ENCODE results near the gene ACTMAP.
"Not testable (repeated sequence)": the region's sequence is repeated elsewhere in the genome, so short reads cannot be mapped to it uniquely, and the experiment has no call there.

Gene ACTMAP

DNA sequence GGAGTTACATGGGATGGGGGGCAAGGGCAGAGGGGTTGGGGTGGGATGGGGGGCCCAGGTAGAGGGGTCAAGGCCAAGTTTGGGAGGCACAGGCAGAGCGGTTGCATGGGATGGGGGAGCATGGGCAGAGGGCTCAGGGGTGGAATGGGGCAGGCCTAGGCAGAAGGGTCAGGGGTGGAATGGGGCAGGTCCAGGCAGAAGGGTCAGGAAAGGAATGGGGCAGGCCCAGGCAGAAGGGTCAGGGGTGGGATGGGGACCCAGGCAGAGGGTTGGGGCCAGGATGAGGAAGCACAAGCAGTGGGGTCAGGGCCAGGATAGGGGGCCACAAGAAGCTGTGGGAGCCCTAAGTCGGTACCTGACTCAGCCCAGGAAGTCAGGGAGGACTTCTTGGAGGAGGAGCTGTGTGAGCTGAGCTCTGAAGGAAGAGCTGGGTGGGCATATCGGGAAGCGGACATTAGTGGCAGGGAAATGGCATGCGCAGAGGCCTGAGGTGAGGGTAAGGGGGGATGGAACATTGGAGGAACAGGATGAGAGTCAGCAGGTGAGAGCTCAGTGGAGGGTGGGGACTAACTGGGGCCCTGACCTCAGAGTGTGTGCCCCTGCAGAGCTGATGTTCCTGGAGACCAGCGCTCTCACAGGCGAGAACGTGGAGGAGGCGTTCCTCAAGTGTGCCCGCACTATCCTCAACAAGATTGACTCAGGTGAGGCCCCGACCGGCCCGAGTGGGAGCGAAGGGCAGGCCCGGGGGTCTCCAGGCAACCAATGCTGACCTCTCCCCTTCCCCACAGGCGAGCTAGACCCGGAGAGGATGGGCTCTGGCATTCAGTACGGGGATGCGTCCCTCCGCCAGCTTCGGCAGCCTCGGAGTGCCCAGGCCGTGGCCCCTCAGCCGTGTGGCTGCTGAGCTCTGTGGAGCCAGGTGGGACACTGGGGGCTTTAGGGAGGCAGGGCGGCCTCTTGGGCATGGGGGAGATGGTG lies 36.1 kb upstream of the ACTMAP start:
- Histone ChIP-seq H3K4me1 (ENCODE audit: low read depth, poor library complexity, severe bottlenecking) (no peaks in the 10 kb centered on the region), H3K9ac (no peak overlapping the region), H4K20me1 (ENCODE audit: insufficient read depth) (no peaks in the 10 kb centered on the region), H3K4me2 (no peak overlapping the region), H3K4me3 (IDR thresholded peaks at IDR 0.05; ENCODE audit: insufficient read depth, low read depth, low read length) (no peak overlapping the region), H3K79me2 (ENCODE audit: insufficient read depth, low read depth) (no peaks in the 10 kb centered on the region), H2AFZ (ENCODE audit: low read depth) (no peak overlapping the region), H3K36me3 (ENCODE audit: insufficient read depth) (no peaks in the 10 kb centered on the region), H3K27ac (no peak overlapping the region), H3K27me3 (ENCODE audit: insufficient read depth, low read depth) (no peaks in the 10 kb centered on the region)
- TF ChIP-seq, protein P1, sequence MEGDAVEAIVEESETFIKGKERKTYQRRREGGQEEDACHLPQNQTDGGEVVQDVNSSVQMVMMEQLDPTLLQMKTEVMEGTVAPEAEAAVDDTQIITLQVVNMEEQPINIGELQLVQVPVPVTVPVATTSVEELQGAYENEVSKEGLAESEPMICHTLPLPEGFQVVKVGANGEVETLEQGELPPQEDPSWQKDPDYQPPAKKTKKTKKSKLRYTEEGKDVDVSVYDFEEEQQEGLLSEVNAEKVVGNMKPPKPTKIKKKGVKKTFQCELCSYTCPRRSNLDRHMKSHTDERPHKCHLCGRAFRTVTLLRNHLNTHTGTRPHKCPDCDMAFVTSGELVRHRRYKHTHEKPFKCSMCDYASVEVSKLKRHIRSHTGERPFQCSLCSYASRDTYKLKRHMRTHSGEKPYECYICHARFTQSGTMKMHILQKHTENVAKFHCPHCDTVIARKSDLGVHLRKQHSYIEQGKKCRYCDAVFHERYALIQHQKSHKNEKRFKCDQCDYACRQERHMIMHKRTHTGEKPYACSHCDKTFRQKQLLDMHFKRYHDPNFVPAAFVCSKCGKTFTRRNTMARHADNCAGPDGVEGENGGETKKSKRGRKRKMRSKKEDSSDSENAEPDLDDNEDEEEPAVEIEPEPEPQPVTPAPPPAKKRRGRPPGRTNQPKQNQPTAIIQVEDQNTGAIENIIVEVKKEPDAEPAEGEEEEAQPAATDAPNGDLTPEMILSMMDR (conservative IDR thresholded peaks at IDR 0.05; ENCODE audit: low read depth, low read length), result no peak

DNA sequence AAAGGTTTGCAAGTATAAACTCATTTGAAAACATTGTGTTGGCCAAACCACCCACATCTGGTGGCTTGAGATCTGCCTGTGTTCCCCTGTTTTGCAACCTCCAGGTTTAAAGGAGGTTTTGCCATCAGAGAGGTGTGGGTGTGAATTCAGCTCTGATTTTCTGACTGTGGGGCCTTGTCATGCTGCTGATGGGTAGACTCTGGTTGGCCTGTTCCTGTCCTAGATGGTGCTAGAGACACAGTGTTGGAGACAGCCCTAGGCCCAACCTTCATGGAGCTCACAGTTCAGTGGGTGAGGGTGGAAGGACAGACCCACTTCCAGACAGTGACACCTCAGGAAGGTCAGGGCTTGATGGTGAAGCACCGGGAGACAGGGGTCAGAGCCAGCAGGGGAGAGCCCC lies 35.2 kb upstream of the ACTMAP start:
- Histone ChIP-seq H3K4me1 (ENCODE audit: low read depth, poor library complexity, severe bottlenecking) (no peaks in the 10 kb centered on the region), H3K9ac (no peak overlapping the region), H3K36me3 (ENCODE audit: insufficient read depth) (no peaks in the 10 kb centered on the region), H3K27ac (no peak overlapping the region), H2AFZ (ENCODE audit: low read depth) (no peak overlapping the region), H3K79me2 (ENCODE audit: insufficient read depth, low read depth) (no peaks in the 10 kb centered on the region), H3K27me3 (ENCODE audit: insufficient read depth, low read depth) (no peaks in the 10 kb centered on the region), H4K20me1 (ENCODE audit: insufficient read depth) (no peaks in the 10 kb centered on the region), H3K4me3 (IDR thresholded peaks at IDR 0.05; ENCODE audit: insufficient read depth, low read depth, low read length) (no peak overlapping the region), H3K4me2 (no peak overlapping the region)
- TF ChIP-seq, protein P1 (conservative IDR thresholded peaks at IDR 0.05; ENCODE audit: low read depth, low read length), result no peak

DNA sequence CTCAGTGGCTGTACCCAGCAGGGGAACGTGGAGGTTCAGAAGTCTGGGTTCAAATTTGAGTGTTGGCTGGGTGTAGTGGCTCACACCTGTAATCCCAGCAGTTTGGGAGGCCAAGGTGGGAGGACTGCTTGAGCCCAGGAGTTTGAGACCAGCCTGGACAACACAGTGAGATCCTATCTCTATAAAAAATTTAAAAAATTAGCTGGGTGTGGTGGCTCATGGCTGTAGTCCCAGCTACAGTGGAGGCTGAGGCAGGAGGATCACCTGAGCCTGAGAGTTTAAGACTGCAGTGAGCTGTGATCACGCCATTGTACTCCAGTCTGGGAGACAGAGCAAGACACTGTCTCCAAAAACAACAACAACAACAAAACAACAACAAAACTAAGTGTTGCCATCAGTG lies 33.9 kb upstream of the ACTMAP start:
- not testable (repeated sequence) for H3K36me3 ChIP-seq (ENCODE audit: insufficient read depth); H3K4me1 ChIP-seq (ENCODE audit: low read depth, poor library complexity, severe bottlenecking); H3K9ac ChIP-seq; H4K20me1 ChIP-seq (ENCODE audit: insufficient read depth); H3K4me3 ChIP-seq (IDR thresholded peaks at IDR 0.05; ENCODE audit: insufficient read depth, low read depth, low read length); H3K27me3 ChIP-seq (ENCODE audit: insufficient read depth, low read depth); H3K27ac ChIP-seq; H2AFZ ChIP-seq (ENCODE audit: low read depth); H3K79me2 ChIP-seq (ENCODE audit: insufficient read depth, low read depth); H3K4me2 ChIP-seq

DNA sequence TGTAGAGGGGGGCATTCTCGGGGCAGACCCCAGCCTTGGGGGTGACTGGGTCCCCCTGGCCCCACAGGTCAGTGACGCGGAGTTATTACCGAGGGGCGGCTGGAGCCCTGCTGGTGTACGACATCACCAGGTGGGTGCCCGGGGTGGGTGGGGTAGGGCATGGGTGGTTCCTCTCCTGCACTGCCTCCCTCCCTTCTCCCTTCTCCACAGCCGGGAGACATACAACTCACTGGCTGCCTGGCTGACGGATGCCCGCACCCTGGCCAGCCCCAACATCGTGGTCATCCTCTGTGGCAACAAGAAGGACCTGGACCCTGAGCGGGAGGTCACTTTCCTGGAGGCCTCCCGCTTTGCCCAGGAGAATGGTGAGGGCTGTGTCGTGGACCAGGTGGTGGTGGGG lies 33.4 kb upstream of the ACTMAP start:
- Histone ChIP-seq H3K79me2 (ENCODE audit: insufficient read depth, low read depth) (no peaks in the 10 kb centered on the region), H3K9ac (no peak overlapping the region), H4K20me1 (ENCODE audit: insufficient read depth) (no peaks in the 10 kb centered on the region)

More for the DNA sequence above, 33.4 kb upstream of the ACTMAP start:
- Histone ChIP-seq H3K4me1 (ENCODE audit: low read depth, poor library complexity, severe bottlenecking) (no peaks in the 10 kb centered on the region), H3K27ac (no peak overlapping the region), H3K27me3 (ENCODE audit: insufficient read depth, low read depth) (no peaks in the 10 kb centered on the region), H3K36me3 (ENCODE audit: insufficient read depth) (no peaks in the 10 kb centered on the region), H3K4me2 (no peak overlapping the region), H3K4me3 (IDR thresholded peaks at IDR 0.05; ENCODE audit: insufficient read depth, low read depth, low read length) (no peak overlapping the region), H2AFZ (ENCODE audit: low read depth) (no peak overlapping the region)
- TF ChIP-seq, protein P1 (conservative IDR thresholded peaks at IDR 0.05; ENCODE audit: low read depth, low read length), result no peak
